Lower leg skin (tissue), 4 donors: ENCODE data around the gene ALG6. TPM values are rescaled to one million over a fixed set of nuclear protein-coding genes. Genes with fewer than 3 reads are reported as not detected.
A peak's percentile ranks its signal among the peaks of the same experiment; 100 is the strongest.

Experiments
- DNase-seq, 2 donors: peaks; one replicate each; pipeline ENCODE4 v3.0.0-alpha.2; 2019; ENCODE audit warnings: low spot score in 2 of 2
- H3K4me3 ChIP-seq: fragments of 200-600 bp; sonication (generic); 2 replicates; pipeline ENCODE4 v1.5.1; 2017; ENCODE audit warnings: mild to moderate bottlenecking, low read depth; ENCODE audit not compliant: poor library complexity, severe bottlenecking
- POLR2A ChIP-seq, 2 donors: fragments of 450-650 bp; IDR thresholded peaks; one replicate each; pipeline ENCODE4 v1.6.1; 2016 to 2017; ENCODE audit warnings: antibody characterized with exemption in 2 of 2, mild to moderate bottlenecking in 1 of 2, moderate library complexity in 1 of 2
- WGBS, 2 donors: methylation state at CpG; one replicate each; pipeline ENCODE4 v1.1.5; 2018; 5-methylcytosine and 5-hydroxymethylcytosine counted together
- intact Hi-C: fragments of 100-400 bp; cut with DNase I; formaldehyde crosslinking; loops from one replicate; pipeline ENCODE4 v1.15.0; 2023; ENCODE audit warnings: low total_unique reads
- total RNA-seq, 4 donors: library from RNA; depleted of rRNA; stranded (reverse); fragments of >200 nt; gene quantifications; one replicate each; pipeline ENCODE4 v1.1.0, GENCODE V29; 2016
- TF ChIP-seq, protein P1 (sequence below), 3 donors: fragments of 450-650 bp; IDR thresholded peaks; one replicate each; pipeline ENCODE4 v1.5.1; 2016; ENCODE audit warnings: antibody characterized with exemption in 3 of 3, mild to moderate bottlenecking in 3 of 3, moderate library complexity in 2 of 3

ALG6 gene
- total RNA-seq, 4 donors from 2014 or later: 8.4 to 14.7 (median 12.3) TPM

DNA sequence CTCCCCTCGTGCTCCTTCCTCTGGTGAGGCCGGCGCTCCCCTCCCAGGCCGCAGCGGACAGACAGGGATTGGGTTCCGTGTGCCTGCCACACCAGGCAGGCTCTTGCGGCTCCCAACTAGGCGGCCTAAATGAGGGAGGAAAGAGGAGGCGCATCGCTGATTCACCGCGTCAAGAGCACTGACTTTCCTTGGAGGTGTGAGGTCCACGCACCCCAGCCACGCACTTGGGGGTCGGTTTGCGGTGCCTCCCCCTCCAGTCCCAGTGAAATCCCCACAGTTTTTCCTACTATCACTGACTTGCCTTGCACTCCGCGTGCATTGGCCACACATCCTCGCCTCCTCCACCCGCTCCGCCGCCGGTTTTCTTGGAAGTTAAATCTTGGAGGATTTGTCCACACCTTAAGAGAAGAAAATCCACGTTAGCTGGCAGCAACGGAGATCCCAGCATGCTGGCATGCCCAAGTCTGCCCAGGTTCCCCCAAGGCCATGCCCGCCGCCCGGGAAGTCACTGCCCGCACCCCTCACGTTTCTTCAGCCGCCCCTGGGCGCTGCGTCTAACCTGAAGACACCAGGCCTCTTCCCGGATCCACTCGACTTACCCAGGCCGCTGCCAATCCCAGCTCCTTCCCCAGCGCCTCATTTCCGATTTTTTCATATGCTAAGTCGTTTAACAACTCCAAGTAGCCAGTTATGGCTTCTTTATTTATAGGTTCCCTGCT, 46.2 kb upstream of the ALG6 start:
- TF ChIP-seq, protein P1, sequence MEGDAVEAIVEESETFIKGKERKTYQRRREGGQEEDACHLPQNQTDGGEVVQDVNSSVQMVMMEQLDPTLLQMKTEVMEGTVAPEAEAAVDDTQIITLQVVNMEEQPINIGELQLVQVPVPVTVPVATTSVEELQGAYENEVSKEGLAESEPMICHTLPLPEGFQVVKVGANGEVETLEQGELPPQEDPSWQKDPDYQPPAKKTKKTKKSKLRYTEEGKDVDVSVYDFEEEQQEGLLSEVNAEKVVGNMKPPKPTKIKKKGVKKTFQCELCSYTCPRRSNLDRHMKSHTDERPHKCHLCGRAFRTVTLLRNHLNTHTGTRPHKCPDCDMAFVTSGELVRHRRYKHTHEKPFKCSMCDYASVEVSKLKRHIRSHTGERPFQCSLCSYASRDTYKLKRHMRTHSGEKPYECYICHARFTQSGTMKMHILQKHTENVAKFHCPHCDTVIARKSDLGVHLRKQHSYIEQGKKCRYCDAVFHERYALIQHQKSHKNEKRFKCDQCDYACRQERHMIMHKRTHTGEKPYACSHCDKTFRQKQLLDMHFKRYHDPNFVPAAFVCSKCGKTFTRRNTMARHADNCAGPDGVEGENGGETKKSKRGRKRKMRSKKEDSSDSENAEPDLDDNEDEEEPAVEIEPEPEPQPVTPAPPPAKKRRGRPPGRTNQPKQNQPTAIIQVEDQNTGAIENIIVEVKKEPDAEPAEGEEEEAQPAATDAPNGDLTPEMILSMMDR (IDR thresholded peaks at IDR 0.05): no peak
- no peak for TF ChIP-seq POLR2A (IDR thresholded peaks at IDR 0.05)
- WGBS, 2 donors: 17 to 21% methylated on average over 34 to 39 of the region's 39 CpGs
- intact Hi-C loops: no loop called here
- H3K4me3 ChIP-seq: no peak overlapping the region
- peak in 1 of 2 donors; percentile 81 for DNase-seq

DNA sequence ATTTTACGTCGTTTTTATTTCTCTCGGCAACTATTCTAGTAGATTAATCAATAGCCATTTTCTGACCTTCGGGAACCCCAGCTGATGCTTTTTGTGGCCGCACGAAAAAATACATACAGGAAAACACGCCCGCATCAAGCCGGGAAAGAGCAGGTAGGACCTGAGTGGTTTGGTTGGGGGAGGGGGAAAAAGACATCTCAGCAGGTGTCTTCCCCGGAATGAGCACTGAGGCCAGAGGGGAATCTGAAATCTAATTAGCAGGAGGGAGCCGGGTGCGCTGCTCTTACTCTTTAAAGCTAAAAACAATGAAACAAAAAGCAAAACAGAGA, 45.7 kb upstream of the ALG6 start:
- TF ChIP-seq POLR2A (IDR thresholded peaks at IDR 0.05): no peak
- TF ChIP-seq, protein P1 (IDR thresholded peaks at IDR 0.05): no peak
- intact Hi-C loops: no loop called here
- WGBS, 2 donors: 10 to 12% methylated on average over 12 of the region's 12 CpGs
- peak overlapping the region; percentile 23 for H3K4me3 ChIP-seq
- peak in 1 of 2 donors; percentile 36 for DNase-seq

DNA sequence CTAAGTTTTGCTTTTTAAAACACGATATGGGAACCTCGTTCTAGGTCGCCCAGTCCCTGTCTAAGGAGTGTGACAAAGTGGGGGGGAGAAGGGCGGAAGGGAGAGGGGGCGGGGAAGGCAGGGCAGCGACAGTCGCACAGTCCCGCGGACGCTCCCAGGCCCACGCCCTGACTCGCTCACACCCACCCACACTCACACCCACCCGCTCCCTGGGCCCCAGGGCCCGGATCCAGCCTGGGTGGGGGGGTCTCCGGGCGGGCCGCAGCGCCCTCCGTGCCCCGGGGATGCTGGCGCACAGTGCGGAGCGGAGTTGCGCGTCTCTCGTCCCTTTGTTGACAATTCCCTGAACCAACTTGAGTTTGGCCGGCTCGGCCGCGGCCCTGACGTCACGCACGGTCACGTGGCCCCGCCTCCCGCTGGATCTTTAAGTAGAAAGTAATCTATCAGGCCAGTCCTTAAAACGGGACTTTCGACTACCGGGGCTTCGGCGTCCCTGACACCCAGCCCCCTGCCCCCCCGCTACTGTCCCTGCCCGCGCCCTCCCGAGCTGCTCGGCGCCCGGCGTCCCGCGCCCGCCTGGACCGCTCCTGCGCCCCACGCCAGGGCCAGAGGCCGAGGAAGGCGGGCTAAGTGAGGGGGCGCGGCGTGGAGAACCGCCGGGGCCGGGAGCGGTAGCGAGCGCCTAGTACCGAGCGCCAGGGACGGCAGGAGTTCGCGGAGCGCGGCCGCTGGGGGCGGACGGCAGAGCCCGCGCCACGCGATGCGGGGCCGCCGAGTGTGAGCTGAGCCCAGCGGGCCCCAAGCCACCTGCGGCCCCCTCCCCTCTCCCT, 45.1 kb upstream of the ALG6 start, which contains the start of gene FOXD3:
FOXD3 (plus strand) TSS at position 454 of the 830 bp plus-strand sequence. CDS start 492 bp downstream, outside the sequence.
- peak; percentile 48 to 90 for DNase-seq
- H3K4me3 ChIP-seq: peak within 1 kb of the TSS; percentile 23
- intact Hi-C loops: no loop called here
- no peak for TF ChIP-seq POLR2A (IDR thresholded peaks at IDR 0.05)
- TF ChIP-seq, protein P1 (IDR thresholded peaks at IDR 0.05): no peak
- 0% methylated on average over 14 to 64 of the region's 85 CpGs for WGBS, 2 donors

DNA sequence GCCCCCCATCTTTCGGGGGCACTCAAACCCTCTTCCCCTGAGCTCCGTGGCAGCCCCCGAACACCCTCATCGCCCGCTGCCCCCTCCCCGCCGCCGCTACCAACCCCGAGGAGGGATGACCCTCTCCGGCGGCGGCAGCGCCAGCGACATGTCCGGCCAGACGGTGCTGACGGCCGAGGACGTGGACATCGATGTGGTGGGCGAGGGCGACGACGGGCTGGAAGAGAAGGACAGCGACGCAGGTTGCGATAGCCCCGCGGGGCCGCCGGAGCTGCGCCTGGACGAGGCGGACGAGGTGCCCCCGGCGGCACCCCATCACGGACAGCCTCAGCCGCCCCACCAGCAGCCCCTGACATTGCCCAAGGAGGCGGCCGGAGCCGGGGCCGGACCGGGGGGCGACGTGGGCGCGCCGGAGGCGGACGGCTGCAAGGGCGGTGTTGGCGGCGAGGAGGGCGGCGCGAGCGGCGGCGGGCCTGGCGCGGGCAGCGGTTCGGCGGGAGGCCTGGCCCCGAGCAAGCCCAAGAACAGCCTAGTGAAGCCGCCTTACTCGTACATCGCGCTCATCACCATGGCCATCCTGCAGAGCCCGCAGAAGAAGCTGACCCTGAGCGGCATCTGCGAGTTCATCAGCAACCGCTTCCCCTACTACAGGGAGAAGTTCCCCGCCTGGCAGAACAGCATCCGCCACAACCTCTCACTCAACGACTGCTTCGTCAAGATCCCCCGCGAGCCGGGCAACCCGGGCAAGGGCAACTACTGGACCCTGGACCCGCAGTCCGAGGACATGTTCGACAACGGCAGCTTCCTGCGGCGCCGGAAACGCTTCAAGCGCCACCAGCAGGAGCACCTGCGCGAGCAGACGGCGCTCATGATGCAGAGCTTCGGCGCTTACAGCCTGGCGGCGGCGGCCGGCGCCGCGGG, 44.2 kb upstream of the ALG6 start:
- peak in 1 of 2 donors; percentile 85 for DNase-seq
- TF ChIP-seq, protein P1 (IDR thresholded peaks at IDR 0.05): no peak
- no peak for TF ChIP-seq POLR2A (IDR thresholded peaks at IDR 0.05)
- peak overlapping the region; percentile 23 for H3K4me3 ChIP-seq
- intact Hi-C loops: no loop called here
- WGBS, 2 donors: 1 to 2% methylated on average over 50 to 83 of the region's 104 CpGs
